Activated CD8-positive, alpha-beta T cell treated with anti-CD3 and anti-CD28 coated beads, Interleukin-2, amount 10 ng/mL, durations not matched to agents 7 days and 5 days (primary cell): ENCODE measurements around the gene ATF7. TPM values are rescaled to one million over a fixed set of nuclear protein-coding genes. Genes with fewer than 3 reads are reported as not detected.

Experiments
- ATAC-seq: fragments of 150-1000 bp; cut with Tn5 transposase; one replicate; pipeline ENCODE4 v1.10.0; 2021; ENCODE audit warnings: moderate library complexity
- CTCF ChIA-PET: fragments of 350-600 bp; sonication (Branson Sonifier 250); formaldehyde crosslinking; loops from one replicate; lab custom pipeline; 2021; ENCODE audit warnings: antibody characterized with exemption; lab: Charles Lee
- POLR2A ChIA-PET: fragments of 350-600 bp; sonication (Branson Sonifier 250); formaldehyde crosslinking; loops from one replicate; lab custom pipeline; 2021; ENCODE audit warnings: antibody characterized with exemption; lab: Charles Lee
- DNase-seq: peaks from one replicate; pipeline ENCODE4 v3.0.0-alpha.2; 2020
- H3K27ac Mint-ChIP-seq: one replicate; pipeline ENCODE4 v1.8.0; 2021; ENCODE audit warnings: mild to moderate bottlenecking, mixed read lengths
- H3K27me3 Mint-ChIP-seq: one replicate; pipeline ENCODE4 v1.8.0; 2021; ENCODE audit warnings: low read depth, mixed read lengths
- H3K36me3 Mint-ChIP-seq: one replicate; pipeline ENCODE4 v1.8.0; 2021; ENCODE audit warnings: low read depth, mixed read lengths
- H3K4me1 Mint-ChIP-seq: one replicate; pipeline ENCODE4 v1.8.0; 2021; ENCODE audit warnings: low read depth, mixed read lengths
- H3K4me3 Mint-ChIP-seq: one replicate; pipeline ENCODE4 v1.8.0; 2021; ENCODE audit warnings: mild to moderate bottlenecking, mixed read lengths
- H3K9me3 Mint-ChIP-seq: one replicate; pipeline ENCODE4 v1.8.0; 2022; ENCODE audit warnings: mixed read lengths; ENCODE audit not compliant: insufficient read depth
- total RNA-seq, 2 experiments: library from RNA; stranded (reverse); gene quantifications; one replicate each; pipeline ENCODE4 v1.2.3, GENCODE V29; 2021

Gene ATF7
- total RNA-seq, 2 experiments from 2014 or later = 27.7 to 28.7 TPM

- H3K4me1 Mint-ChIP-seq = peaks cover 26% of the 10 kb centered on the region
- POLR2A ChIA-PET = interaction anchor here (0.6 to 1.2 kb wide), 5 partner anchors 10 to 27 kb away, joined by 3 to 4 read pairs (median 3); no protein-coding TSS in a partner anchor
- H3K27me3 Mint-ChIP-seq = no peaks in the 10 kb centered on the region
- DNase-seq (no peak), ATAC-seq (no peak)
- CTCF ChIA-PET = interaction anchor here (1.7 to 3.1 kb wide), 2 partner anchors 11 to 12 kb away, joined by 4 to 15 read pairs; no protein-coding TSS in a partner anchor
- H3K4me3 Mint-ChIP-seq = no peak overlapping the region
- H3K27ac Mint-ChIP-seq = peak overlapping the region; percentile 43
- peaks cover 87% of the 10 kb centered on the region for H3K36me3 Mint-ChIP-seq
- no peaks in the 10 kb centered on the region for H3K9me3 Mint-ChIP-seq
Measured at GRCh38 chr12:53464685-53465418, 161.3 kb downstream of the ATF7 start.

DNA sequence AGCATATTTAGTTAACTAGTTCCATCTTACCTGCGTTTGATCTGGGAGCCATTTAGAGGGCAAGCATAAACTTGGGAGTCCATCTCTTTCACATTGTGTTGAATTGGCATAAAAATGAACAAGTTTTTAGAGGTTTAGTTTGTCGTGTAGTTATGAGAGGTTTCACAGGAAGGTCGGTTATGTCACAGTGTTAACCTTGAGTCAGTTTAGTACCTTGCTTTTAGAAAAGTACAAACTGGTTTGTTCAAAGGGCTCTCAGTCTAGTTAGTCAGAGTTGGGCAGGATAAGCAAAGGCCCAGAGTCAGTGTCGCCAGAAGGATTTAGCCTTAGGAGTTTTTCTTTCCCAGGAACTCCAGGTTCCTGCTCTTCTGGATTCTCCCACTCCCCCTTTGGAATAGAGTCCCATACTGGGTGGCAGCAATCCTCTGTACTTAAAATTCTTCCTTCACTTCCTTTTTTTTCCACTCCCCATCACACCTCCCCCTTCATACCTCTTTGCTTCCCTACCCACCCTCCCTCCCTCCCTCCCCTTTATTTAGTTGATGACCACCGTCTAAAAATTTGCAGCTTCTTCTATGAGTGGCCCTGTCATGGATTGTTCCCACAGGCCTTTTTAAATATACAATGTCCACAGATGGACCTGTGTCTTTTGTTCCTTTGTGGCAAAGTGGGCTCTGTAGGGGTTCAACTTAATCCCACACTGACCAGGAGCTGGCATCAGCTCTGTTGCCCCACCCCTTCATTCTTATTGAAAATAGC is 162.2 kb downstream of the ATF7 start:
- no peak overlapping the region for H3K27ac Mint-ChIP-seq
- CTCF ChIA-PET = interaction anchor here (1.7 to 3.1 kb wide), 2 partner anchors 11 to 13 kb away, joined by 4 to 15 read pairs; no protein-coding TSS in a partner anchor
- H3K27me3 Mint-ChIP-seq = no peaks in the 10 kb centered on the region
- peaks cover 29% of the 10 kb centered on the region for H3K4me1 Mint-ChIP-seq
- no peak for DNase-seq
- POLR2A ChIA-PET = interaction anchor here (0.6 to 1.2 kb wide), 4 partner anchors 10 to 277 kb away, joined by 3 read pairs; no protein-coding TSS in a partner anchor
- peaks cover 89% of the 10 kb centered on the region for H3K36me3 Mint-ChIP-seq
- no peak for ATAC-seq
- no peaks in the 10 kb centered on the region for H3K9me3 Mint-ChIP-seq
- H3K4me3 Mint-ChIP-seq = no peak overlapping the region

DNA sequence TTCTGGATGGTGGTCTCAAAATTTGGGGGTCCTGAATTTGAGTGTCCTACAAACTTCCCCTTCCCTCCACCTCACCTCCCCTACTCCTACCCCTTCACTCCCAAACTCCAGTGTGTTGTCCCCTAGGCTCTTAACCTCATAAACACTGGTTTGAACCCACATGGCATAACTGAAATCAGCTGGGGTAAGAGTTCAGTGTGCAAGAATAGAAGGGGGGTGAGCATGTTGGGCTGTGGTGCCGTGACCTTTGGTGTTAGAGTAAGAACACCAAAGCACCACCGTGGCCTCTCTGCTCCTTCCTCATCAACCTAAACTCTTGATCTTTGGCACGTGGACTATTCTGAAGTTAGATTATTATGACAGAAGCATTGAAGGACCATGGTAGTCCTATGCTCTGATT is 163.2 kb downstream of the ATF7 start:
- Mint-ChIP-seq H3K4me1 (peaks cover 24% of the 10 kb centered on the region), H3K4me3 (no peak overlapping the region), H3K27me3 (no peaks in the 10 kb centered on the region), H3K27ac (no peak overlapping the region), H3K36me3 (peaks cover 91% of the 10 kb centered on the region), H3K9me3 (no peaks in the 10 kb centered on the region)
- ATAC-seq (no peak), DNase-seq (no peak)
- POLR2A ChIA-PET = no interaction called here
- CTCF ChIA-PET = interaction anchor here (3.3 kb wide), 1 partner anchor 13 kb away, joined by 14 read pairs; no protein-coding TSS in a partner anchor

GRCh38 chr12:53461591-53461990 is 164.6 kb downstream of the ATF7 start:
- ChIA-PET CTCF (interaction anchor here (1.5 to 3.3 kb wide), 2 partner anchors 15 to 109 kb away, joined by 3 to 14 read pairs; no protein-coding TSS in a partner anchor), POLR2A (interaction anchor here (0.7 kb wide), 2 partner anchors 102 to 136 kb away, joined by 3 read pairs; no protein-coding TSS in a partner anchor)
- H3K27ac Mint-ChIP-seq = no peak overlapping the region
- no peaks in the 10 kb centered on the region for H3K9me3 Mint-ChIP-seq
- peaks cover 83% of the 10 kb centered on the region for H3K36me3 Mint-ChIP-seq
- H3K4me3 Mint-ChIP-seq = no peak overlapping the region
- ATAC-seq (no peak), DNase-seq (no peak)
- peaks cover 25% of the 10 kb centered on the region for H3K4me1 Mint-ChIP-seq
- H3K27me3 Mint-ChIP-seq = no peaks in the 10 kb centered on the region

DNA sequence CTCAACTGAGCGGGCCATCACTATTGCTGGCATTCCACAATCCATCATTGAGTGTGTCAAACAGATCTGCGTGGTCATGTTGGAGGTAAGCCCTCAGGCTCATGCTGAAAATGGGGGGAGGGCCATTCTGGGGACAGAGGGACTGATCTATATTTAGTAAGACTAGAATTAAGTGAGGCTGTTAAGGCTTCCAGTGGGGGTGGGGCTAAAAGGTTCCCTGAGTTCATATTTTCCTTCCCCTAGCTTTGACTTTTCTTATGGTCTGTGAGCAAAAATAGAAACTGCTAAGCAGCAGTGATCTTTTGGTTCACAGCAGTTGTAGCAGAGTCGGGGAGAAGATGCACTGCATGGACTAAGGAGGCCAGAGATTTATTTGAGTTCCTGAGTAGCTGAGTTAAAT is 165.1 kb downstream of the ATF7 start:
- ATAC-seq (no peak), DNase-seq (no peak)
- H3K27ac Mint-ChIP-seq = no peak overlapping the region
- ChIA-PET POLR2A (interaction anchor here (0.6 to 1.5 kb wide), 3 partner anchors 12 to 166 kb away, joined by 3 read pairs; no protein-coding TSS in a partner anchor), CTCF (interaction anchor here (1.5 to 3.3 kb wide), 3 partner anchors 15 to 109 kb away, joined by 3 to 14 read pairs (median 3); no protein-coding TSS in a partner anchor)
- peaks cover 83% of the 10 kb centered on the region for H3K36me3 Mint-ChIP-seq
- H3K9me3 Mint-ChIP-seq = no peaks in the 10 kb centered on the region
- H3K4me1 Mint-ChIP-seq = peaks cover 27% of the 10 kb centered on the region
- H3K27me3 Mint-ChIP-seq = no peaks in the 10 kb centered on the region
- no peak overlapping the region for H3K4me3 Mint-ChIP-seq

GRCh38 chr12:53459097-53459496 is 167.1 kb downstream of the ATF7 start:
- no peak overlapping the region for H3K4me3 Mint-ChIP-seq
- H3K36me3 Mint-ChIP-seq = peaks cover 83% of the 10 kb centered on the region
- POLR2A ChIA-PET = interaction anchor here (1.2 to 1.7 kb wide), 4 partner anchors 9 to 23 kb away, joined by 3 to 5 read pairs (median 5); no protein-coding TSS in a partner anchor
- H3K9me3 Mint-ChIP-seq = no peaks in the 10 kb centered on the region
- ATAC-seq (no peak), DNase-seq (no peak)
- no peaks in the 10 kb centered on the region for H3K27me3 Mint-ChIP-seq
- CTCF ChIA-PET = interaction anchor here (1.0 to 1.7 kb wide), 5 partner anchors 15 to 107 kb away, joined by 3 to 5 read pairs (median 4); no protein-coding TSS in a partner anchor
- peaks cover 38% of the 10 kb centered on the region for H3K4me1 Mint-ChIP-seq
- no peak overlapping the region for H3K27ac Mint-ChIP-seq

Other genes starting within 250 kb of the ATF7 start
- 10 to 100 TPM; 72.2 to 76.5 TPM for gene SP1, start 246.2 kb downstream of the ATF7 start, total RNA-seq
- not detected for gene AMHR2, start 202.5 kb downstream of the ATF7 start, total RNA-seq
- gene PRR13, start 184.6 kb downstream of the ATF7 start, total RNA-seq = 100 to 1,000 TPM; 220 TPM
- 100 to 1,000 TPM; 813 to 836 TPM for gene PCBP2, start 174.3 kb downstream of the ATF7 start, total RNA-seq
- 10 to 100 TPM; 22.7 to 22.9 TPM for gene MAP3K12, start 126.9 kb downstream of the ATF7 start, total RNA-seq
- gene TARBP2, start 125.1 kb downstream of the ATF7 start, total RNA-seq = 10 to 100 TPM; 30.3 to 36.9 TPM
- gene NPFF, start 118.9 kb downstream of the ATF7 start, total RNA-seq = not detected
- gene ATP5MC2, start 49.7 kb upstream of the ATF7 start, total RNA-seq = 100 to 1,000 TPM; 241 to 247 TPM
- gene CALCOCO1, start 101.1 kb upstream of the ATF7 start, total RNA-seq = 10 to 100 TPM; 23.8 to 27.9 TPM
- gene CISTR, start 125.6 kb upstream of the ATF7 start, total RNA-seq = not detected